ENCODE measurements around the gene PPP6R3. TPM values are rescaled to one million over a fixed set of nuclear protein-coding genes. Genes with fewer than 3 reads are reported as not detected.
"Not testable (repeated sequence)": the region's sequence is repeated elsewhere in the genome, so short reads cannot be mapped to it uniquely, and the experiment has no call there.

PPP6R3 gene
- total RNA-seq, 5 donors from 2014 or later (not counting 1 experiment from before 2014, with no cell fraction given), result 106 to 147 (median 118) TPM

DNA sequence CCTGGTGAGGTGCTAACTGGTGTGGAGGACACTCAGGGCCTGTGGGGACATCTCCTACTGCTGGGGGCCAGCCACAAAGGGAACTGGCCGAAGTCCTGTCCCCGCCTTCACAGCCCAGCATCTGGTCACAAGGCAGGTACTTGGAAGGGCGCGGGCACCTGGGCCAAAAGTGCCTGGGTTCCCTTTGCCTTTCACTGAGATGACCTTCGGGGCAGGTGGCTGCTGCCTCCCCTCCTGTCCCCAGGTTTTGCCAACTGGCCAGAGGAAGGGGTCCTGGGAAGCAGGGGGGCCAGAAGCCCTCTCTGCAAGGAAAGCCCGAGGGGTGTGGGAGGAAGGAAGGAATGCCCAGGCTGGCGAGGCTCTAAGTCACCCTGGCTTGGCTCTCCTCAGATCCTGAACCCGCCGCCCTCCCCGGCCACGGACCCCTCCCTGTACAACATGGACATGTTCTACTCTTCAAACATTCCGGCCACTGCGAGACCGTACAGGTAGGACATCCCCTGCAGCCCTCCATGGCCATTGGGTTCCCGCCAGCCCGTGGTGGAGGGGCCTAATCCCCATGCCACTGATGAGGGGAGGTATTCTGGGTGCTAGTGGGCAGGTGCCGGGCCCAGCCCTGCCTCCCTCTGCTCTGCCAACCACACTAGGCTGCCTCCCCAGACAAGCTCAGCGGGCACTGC lies 14.4 kb upstream of the PPP6R3 start:
- Mint-ChIP-seq H3K4me3 (no peak overlapping the region), H3K36me3 (no peaks in the 10 kb centered on the region), H3K4me1 (peaks cover 4 to 5% (median 4%) of the 10 kb centered on the region in 3 donors), H3K9me3 (no peaks in the 10 kb centered on the region), H3K27ac (no peak overlapping the region), H3K27me3 (no peaks in the 10 kb centered on the region)
- Histone ChIP-seq H3K27me3 (replicated peaks in 1 of 2; ENCODE audit: control insufficient read depth in 2 of 2, extremely low read depth in 1 of 2, insufficient read depth in 2 of 2, low read length in 1 of 2) (peaks cover 0 to 2% of the 10 kb centered on the region in 2 experiments), H3K4me1 (ENCODE audit: control insufficient read depth in 1 of 2, extremely low read depth in 1 of 2, insufficient read depth in 2 of 2, low read length in 2 of 2) (peaks cover 0 to 11% of the 10 kb centered on the region in 2 experiments), H3K36me3 (ENCODE audit: control insufficient read depth in 2 of 2, extremely low read depth in 1 of 2, insufficient read depth in 1 of 2, low read length in 1 of 2) (no peaks in the 10 kb centered on the region), H3K9me3 (no peaks in the 10 kb centered on the region), H3K4me3 (ENCODE audit: control insufficient read depth in 1 of 2, extremely low read depth in 1 of 2, low read length in 1 of 2) (no peak overlapping the region), H3K27ac (ENCODE audit: low read length) (no peak overlapping the region)
- DNase-seq (no peak), ATAC-seq (replicated peaks in 1 of 4) (no peak)
- ChIA-PET CTCF (interaction anchor here in 1 of 2 donors (0.6 kb wide), 1 partner anchor 1161 kb away, joined by 3 read pairs; no protein-coding TSS in a partner anchor), POLR2A (no interaction called here)
- 77% methylated on average over 7 of the region's 18 CpGs for WGBS (ENCODE audit: insufficient coverage)

DNA sequence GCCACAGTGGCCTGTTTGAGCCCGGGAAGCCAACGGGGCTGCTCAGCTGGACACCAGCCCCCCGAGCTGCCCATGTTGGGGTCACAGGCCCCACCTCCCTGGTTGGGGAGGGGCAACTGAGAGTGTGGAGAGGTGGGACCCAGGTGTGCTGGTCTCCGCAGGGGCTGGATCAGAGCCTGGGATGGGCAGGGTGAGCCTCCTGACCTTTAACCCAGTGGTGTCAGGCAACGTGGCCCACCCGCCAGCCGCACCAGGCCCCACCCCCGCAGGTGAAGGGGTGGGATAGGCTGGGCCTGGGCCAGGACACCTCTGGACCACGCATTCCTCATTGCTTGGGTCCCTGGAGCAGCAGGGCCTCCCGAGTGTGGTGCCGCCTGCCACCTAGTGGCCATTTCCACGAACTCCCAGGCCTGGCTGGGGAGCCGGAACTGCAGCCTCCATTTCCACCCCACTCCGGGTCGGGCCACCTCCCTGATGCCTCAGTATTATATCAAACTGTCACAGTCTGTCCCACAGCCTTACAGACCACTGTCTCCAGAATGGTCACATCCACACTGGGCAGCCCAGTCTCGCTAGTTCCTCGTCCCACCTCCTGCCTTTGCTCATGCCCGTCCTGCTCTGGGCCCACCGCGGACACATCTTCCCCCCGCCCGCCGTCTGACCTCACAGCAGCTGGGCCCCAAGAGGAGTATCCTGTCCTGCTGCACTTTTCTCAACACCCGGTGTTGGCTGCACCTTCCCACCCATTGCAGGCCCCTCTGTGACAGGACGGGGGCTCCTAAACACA lies 13.3 kb upstream of the PPP6R3 start:
- no peak overlapping the region for H3K27ac Mint-ChIP-seq
- CTCF ChIA-PET, result interaction anchor here in 1 of 2 donors (0.6 kb wide), 1 partner anchor 1160 kb away, joined by 3 read pairs; no protein-coding TSS in a partner anchor
- 45% methylated on average over 20 of the region's 25 CpGs for WGBS (ENCODE audit: insufficient coverage)

DNA sequence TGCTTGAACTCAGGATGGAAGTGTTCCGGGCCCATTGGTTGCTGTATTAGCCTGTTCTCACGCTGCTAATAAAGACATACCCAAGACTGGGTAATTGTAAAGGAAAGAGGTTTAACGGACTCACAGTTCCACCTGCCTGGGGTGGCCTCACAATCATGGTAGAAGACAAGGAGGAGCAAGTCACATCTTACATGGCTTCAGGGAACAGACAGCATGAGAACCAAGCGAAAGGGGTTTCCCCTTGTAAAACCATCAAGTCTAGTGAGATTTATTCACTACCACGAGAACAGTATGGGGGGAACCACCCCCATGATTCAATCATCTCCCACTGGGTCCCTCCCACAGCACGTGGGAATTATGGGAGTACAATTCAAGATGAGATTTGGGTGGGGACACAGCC lies 12.6 kb upstream of the PPP6R3 start:
- H3K4me3 ChIP-seq (ENCODE audit: control insufficient read depth in 1 of 2, extremely low read depth in 1 of 2, low read length in 1 of 2); H3K27me3 ChIP-seq (replicated peaks in 1 of 2; ENCODE audit: control insufficient read depth in 2 of 2, extremely low read depth in 1 of 2, insufficient read depth in 2 of 2, low read length in 1 of 2); H3K4me1 Mint-ChIP-seq; DNase-seq; CTCF ChIA-PET; H3K27me3 Mint-ChIP-seq; H3K4me3 Mint-ChIP-seq; H3K27ac ChIP-seq (ENCODE audit: low read length); ATAC-seq (replicated peaks in 1 of 4); H3K36me3 ChIP-seq (ENCODE audit: control insufficient read depth in 2 of 2, extremely low read depth in 1 of 2, insufficient read depth in 1 of 2, low read length in 1 of 2); H3K36me3 Mint-ChIP-seq; H3K9me3 Mint-ChIP-seq; H3K9me3 ChIP-seq; POLR2A ChIA-PET; H3K27ac Mint-ChIP-seq: not testable (repeated sequence)
- whole genome bisulfite sequencing (ENCODE audit: insufficient coverage), result no CpG with 5 or more reads among the region's 6 CpGs
- H3K4me1 ChIP-seq (ENCODE audit: control insufficient read depth in 1 of 2, extremely low read depth in 1 of 2, insufficient read depth in 2 of 2, low read length in 2 of 2), result peaks cover 0 to 11% of the 10 kb centered on the region in 2 experiments

More for the DNA sequence above, 13.3 kb upstream of the PPP6R3 start:
- Histone ChIP-seq H3K27ac (ENCODE audit: low read length) (no peak overlapping the region), H3K36me3 (ENCODE audit: control insufficient read depth in 2 of 2, extremely low read depth in 1 of 2, insufficient read depth in 1 of 2, low read length in 1 of 2) (no peaks in the 10 kb centered on the region), H3K4me1 (ENCODE audit: control insufficient read depth in 1 of 2, extremely low read depth in 1 of 2, insufficient read depth in 2 of 2, low read length in 2 of 2) (peaks cover 0 to 11% of the 10 kb centered on the region in 2 experiments), H3K4me3 (ENCODE audit: control insufficient read depth in 1 of 2, extremely low read depth in 1 of 2, low read length in 1 of 2) (no peak overlapping the region), H3K9me3 (no peaks in the 10 kb centered on the region), H3K27me3 (replicated peaks in 1 of 2; ENCODE audit: control insufficient read depth in 2 of 2, extremely low read depth in 1 of 2, insufficient read depth in 2 of 2, low read length in 1 of 2) (peaks cover 0 to 2% of the 10 kb centered on the region in 2 experiments)
- Mint-ChIP-seq H3K4me3 (no peak overlapping the region), H3K9me3 (no peaks in the 10 kb centered on the region), H3K36me3 (no peaks in the 10 kb centered on the region), H3K27me3 (no peaks in the 10 kb centered on the region), H3K4me1 (peaks cover 4 to 5% (median 4%) of the 10 kb centered on the region in 3 donors)
- DNase-seq (peak; percentile 46 to 85 (median 69)), ATAC-seq (replicated peaks in 1 of 4) (peak; percentile 95 to 99 (median 96))
- POLR2A ChIA-PET, result no interaction called here

DNA sequence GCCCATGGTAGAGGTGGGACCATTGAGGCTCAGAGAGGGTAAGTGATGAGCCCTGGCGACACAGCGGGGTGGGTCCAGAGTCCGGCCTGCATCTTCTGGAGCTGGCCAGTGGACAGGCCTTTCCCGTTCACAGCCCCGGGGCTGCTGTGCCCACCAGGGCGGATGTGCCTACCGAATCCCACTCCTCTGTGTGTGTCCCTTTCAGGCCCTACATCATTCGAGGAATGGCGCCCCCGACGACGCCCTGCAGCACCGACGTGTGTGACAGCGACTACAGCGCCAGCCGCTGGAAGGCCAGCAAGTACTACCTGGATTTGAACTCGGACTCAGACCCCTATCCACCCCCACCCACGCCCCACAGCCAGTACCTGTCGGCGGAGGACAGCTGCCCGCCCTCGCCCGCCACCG lies 11.9 kb upstream of the PPP6R3 start:
- 97% methylated on average over 17 of the region's 25 CpGs for WGBS (ENCODE audit: insufficient coverage)

DNA sequence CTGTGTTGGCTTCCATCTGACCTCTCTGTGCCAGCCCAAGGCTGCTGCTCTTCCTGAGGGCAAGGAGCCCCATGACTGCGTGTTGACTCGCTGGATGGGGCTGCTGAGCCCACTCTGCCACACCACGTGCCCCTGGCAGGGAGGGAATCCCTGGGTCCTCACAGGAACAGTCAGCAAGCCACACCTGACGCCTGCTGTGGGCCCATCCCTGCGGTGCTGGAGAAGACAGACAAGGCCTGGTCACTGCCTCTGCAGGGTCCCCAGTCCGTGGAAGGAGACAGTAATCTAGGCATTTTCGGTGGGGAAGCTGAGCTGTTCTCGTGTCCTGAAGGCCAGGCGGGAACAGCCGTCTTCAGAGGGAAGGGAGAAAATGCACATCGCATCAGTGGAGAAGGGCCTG lies 10.6 kb upstream of the PPP6R3 start:
- CTCF ChIA-PET, result no interaction called here
- 90% methylated on average over 11 of the region's 11 CpGs for WGBS (ENCODE audit: insufficient coverage)
- H3K27ac Mint-ChIP-seq, result no peak overlapping the region

More for the DNA sequence above, 11.9 kb upstream of the PPP6R3 start:
- no peaks in the 10 kb centered on the region for H3K27me3 Mint-ChIP-seq
- H3K4me1 Mint-ChIP-seq, result peaks cover 4 to 5% (median 4%) of the 10 kb centered on the region in 3 donors
- ChIA-PET CTCF (no interaction called here), POLR2A (no interaction called here)
- Histone ChIP-seq H3K27me3 (replicated peaks in 1 of 2; ENCODE audit: control insufficient read depth in 2 of 2, extremely low read depth in 1 of 2, insufficient read depth in 2 of 2, low read length in 1 of 2) (peaks cover 0 to 2% of the 10 kb centered on the region in 2 experiments), H3K36me3 (ENCODE audit: control insufficient read depth in 2 of 2, extremely low read depth in 1 of 2, insufficient read depth in 1 of 2, low read length in 1 of 2) (no peaks in the 10 kb centered on the region), H3K4me1 (ENCODE audit: control insufficient read depth in 1 of 2, extremely low read depth in 1 of 2, insufficient read depth in 2 of 2, low read length in 2 of 2) (peaks cover 0 to 11% of the 10 kb centered on the region in 2 experiments), H3K4me3 (ENCODE audit: control insufficient read depth in 1 of 2, extremely low read depth in 1 of 2, low read length in 1 of 2) (no peak overlapping the region), H3K27ac (ENCODE audit: low read length) (no peak overlapping the region), H3K9me3 (no peaks in the 10 kb centered on the region)
- no peak overlapping the region for H3K27ac Mint-ChIP-seq
- no peak overlapping the region for H3K4me3 Mint-ChIP-seq
- DNase-seq, result no peak
- H3K36me3 Mint-ChIP-seq, result no peaks in the 10 kb centered on the region
- no peak for ATAC-seq (replicated peaks in 1 of 4)
- H3K9me3 Mint-ChIP-seq, result no peaks in the 10 kb centered on the region

DNA sequence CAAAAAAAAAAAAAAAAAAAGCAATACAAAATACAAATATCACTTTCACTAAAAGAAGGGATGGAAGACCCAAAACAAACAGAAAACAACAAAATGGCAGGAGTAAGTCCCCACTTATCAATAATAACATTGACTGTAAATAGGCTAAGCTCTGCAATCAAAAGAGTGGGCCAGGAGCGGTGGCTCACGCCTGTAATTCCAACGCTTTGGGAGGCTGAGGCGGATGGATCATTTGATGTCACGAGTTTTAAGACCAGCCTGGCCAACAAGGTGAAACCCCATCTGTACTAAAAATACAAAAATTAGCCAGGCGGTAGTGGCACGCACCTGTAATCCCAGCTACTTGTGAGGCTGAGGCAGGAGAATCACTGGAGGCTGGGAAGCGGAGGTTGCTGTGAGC lies 9.8 kb upstream of the PPP6R3 start:
- peaks cover 4 to 5% (median 4%) of the 10 kb centered on the region in 3 donors for H3K4me1 Mint-ChIP-seq
- 93% methylated on average over 4 of the region's 8 CpGs for WGBS (ENCODE audit: insufficient coverage)

More for the DNA sequence above, 10.6 kb upstream of the PPP6R3 start:
- DNase-seq (no peak), ATAC-seq (replicated peaks in 1 of 4) (no peak)
- no peaks in the 10 kb centered on the region for H3K27me3 Mint-ChIP-seq
- no peak overlapping the region for H3K4me3 ChIP-seq (ENCODE audit: control insufficient read depth in 1 of 2, extremely low read depth in 1 of 2, low read length in 1 of 2)
- peaks cover 4 to 5% (median 4%) of the 10 kb centered on the region in 3 donors for H3K4me1 Mint-ChIP-seq
- H3K4me1 ChIP-seq (ENCODE audit: control insufficient read depth in 1 of 2, extremely low read depth in 1 of 2, insufficient read depth in 2 of 2, low read length in 2 of 2), result peaks cover 0 to 11% of the 10 kb centered on the region in 2 experiments
- no peaks in the 10 kb centered on the region for H3K9me3 ChIP-seq
- H3K36me3 ChIP-seq (ENCODE audit: control insufficient read depth in 2 of 2, extremely low read depth in 1 of 2, insufficient read depth in 1 of 2, low read length in 1 of 2), result no peaks in the 10 kb centered on the region
- no peaks in the 10 kb centered on the region for H3K36me3 Mint-ChIP-seq
- H3K27me3 ChIP-seq (replicated peaks in 1 of 2; ENCODE audit: control insufficient read depth in 2 of 2, extremely low read depth in 1 of 2, insufficient read depth in 2 of 2, low read length in 1 of 2), result peaks cover 0 to 2% of the 10 kb centered on the region in 2 experiments
- no peak overlapping the region for H3K4me3 Mint-ChIP-seq
- H3K27ac ChIP-seq (ENCODE audit: low read length), result no peak overlapping the region
- no peaks in the 10 kb centered on the region for H3K9me3 Mint-ChIP-seq
- POLR2A ChIA-PET, result no interaction called here

More for the DNA sequence above, 9.8 kb upstream of the PPP6R3 start:
- DNase-seq (no peak), ATAC-seq (replicated peaks in 1 of 4) (no peak)
- Mint-ChIP-seq H3K36me3 (no peaks in the 10 kb centered on the region), H3K4me3 (no peak overlapping the region), H3K9me3 (no peaks in the 10 kb centered on the region), H3K27ac (no peak overlapping the region), H3K27me3 (no peaks in the 10 kb centered on the region)
- Histone ChIP-seq H3K27ac (ENCODE audit: low read length) (no peak overlapping the region), H3K27me3 (replicated peaks in 1 of 2; ENCODE audit: control insufficient read depth in 2 of 2, extremely low read depth in 1 of 2, insufficient read depth in 2 of 2, low read length in 1 of 2) (peaks cover 0 to 2% of the 10 kb centered on the region in 2 experiments), H3K36me3 (ENCODE audit: control insufficient read depth in 2 of 2, extremely low read depth in 1 of 2, insufficient read depth in 1 of 2, low read length in 1 of 2) (no peaks in the 10 kb centered on the region), H3K4me1 (ENCODE audit: control insufficient read depth in 1 of 2, extremely low read depth in 1 of 2, insufficient read depth in 2 of 2, low read length in 2 of 2) (peaks cover 0 to 11% of the 10 kb centered on the region in 2 experiments), H3K4me3 (ENCODE audit: control insufficient read depth in 1 of 2, extremely low read depth in 1 of 2, low read length in 1 of 2) (no peak overlapping the region), H3K9me3 (no peaks in the 10 kb centered on the region)
- POLR2A ChIA-PET, result no interaction called here
- CTCF ChIA-PET, result no interaction called here
